Measurements from ENCODE around the gene DCP2. TPM values are rescaled to one million over a fixed set of nuclear protein-coding genes. Genes with fewer than 3 reads are reported as not detected.

Gene DCP2
- total and polyA plus RNA-seq, 10 of the 15 experiments (the other 5 are each of a cell fraction or from before 2014, with no cell fraction given), result 23.4 to 81.6 (median 47.4) TPM

- TF ChIP-seq HSF1 (IDR thresholded peaks at IDR 0.05; ENCODE audit: low read depth, low read length), result no peak
- TF ChIP-seq MLLT1 (IDR thresholded peaks at IDR 0.05), result peak; percentile 76
- TF ChIP-seq TCF3 (IDR thresholded peaks at IDR 0.05; ENCODE audit: borderline replicate concordance, insufficient read depth, low read depth, low read length), result 0 out of 2 replicates have a peak, but pooled peaks have one; percentile 40
- TF ChIP-seq LARP7 (IDR thresholded peaks at IDR 0.05), result peak; percentile 84; the same call in 1 of the 2 replicates
- TF ChIP-seq ZNF592 (IDR thresholded peaks at IDR 0.05), result no peak
- no peak for TF ChIP-seq ZNF384 (IDR thresholded peaks at IDR 0.05; ENCODE audit: borderline replicate concordance, low read depth, low read length)
- TF ChIP-seq HDAC6 (IDR thresholded peaks at IDR 0.05; ENCODE audit: unreplicated experiment), result no peak
- peak; percentile 88 for TF ChIP-seq NRF1 (conservative IDR thresholded peaks at IDR 0.05; ENCODE audit: low read depth, low read length)
- no peak for TF ChIP-seq USF2 (IDR thresholded peaks at IDR 0.05; ENCODE audit: borderline replicate concordance, low read depth, low read length)
- TF ChIP-seq ZZZ3 (IDR thresholded peaks at IDR 0.05; ENCODE audit: control insufficient read depth, insufficient read length, low read depth), result no peak
- TF ChIP-seq NR2C2 (IDR thresholded peaks at IDR 0.05; ENCODE audit: borderline replicate concordance, control insufficient read depth, insufficient read length, low read depth), result no peak
- no peak for TF ChIP-seq BCLAF1 (IDR thresholded peaks at IDR 0.05)
- peak in 1 of 2 experiments; percentile 78; a peak in 1 of 3 replicates for TF ChIP-seq EGR1 (IDR thresholded peaks at IDR 0.05; ENCODE audit: borderline replicate concordance in 1 of 2, low read depth in 2 of 2, low read length in 2 of 2)
- TF ChIP-seq MEF2B (IDR thresholded peaks at IDR 0.05; ENCODE audit: partially characterized antibody, poor library complexity, severe bottlenecking), result no peak
Measured at GRCh38 chr5:112976432-112977309, at the start of gene DCP2 (continued).
